GM23338 (cell line): ENCODE data around the gene SMCO3. TPM values are rescaled to one million over a fixed set of nuclear protein-coding genes. Genes with fewer than 3 reads are reported as not detected.
A peak's percentile ranks its signal among the peaks of the same experiment; 100 is the strongest.

Experiments
- ATAC-seq: fragments of 200-7000 bp; cut with Tn5 transposase; 3 replicates; pipeline ENCODE4 v1.9.1; 2020
- DNase-seq: peaks from one replicate; pipeline ENCODE4 v3.0.0-alpha.2; 2015; ENCODE audit warnings: low spot score
- H2AFZ ChIP-seq: fragments of 200-600 bp; sonication (generic); 2 replicates; pipeline ENCODE4 v1.8.0; 2016; ENCODE audit warnings: antibody characterized with exemption, mild to moderate bottlenecking, moderate library complexity
- H3F3A ChIP-seq: fragments of 200-600 bp; sonication (generic); replicated peaks from 2 replicates; pipeline ENCODE4 v1.8.0; 2017; ENCODE audit warnings: antibody characterized with exemption, mixed run types, low read depth
- H3K27ac ChIP-seq: fragments of 200-600 bp; sonication (generic); 2 replicates; pipeline ENCODE4 v1.6.1; 2016; ENCODE audit warnings: low read depth
- H3K27me3 ChIP-seq: fragments of 200-600 bp; sonication (generic); 2 replicates; pipeline ENCODE4 v1.8.0; 2016; ENCODE audit warnings: mild to moderate bottlenecking, mixed run types, moderate library complexity; ENCODE audit not compliant: insufficient read depth
- H3K36me3 ChIP-seq: fragments of 200-600 bp; sonication (generic); 2 replicates; pipeline ENCODE4 v1.8.0; 2016; ENCODE audit warnings: mild to moderate bottlenecking; ENCODE audit not compliant: insufficient read depth
- H3K4me1 ChIP-seq: fragments of 200-600 bp; sonication (generic); 2 replicates; pipeline ENCODE4 v1.8.0; 2016; ENCODE audit warnings: mild to moderate bottlenecking, moderate library complexity; ENCODE audit not compliant: insufficient read depth
- H3K4me2 ChIP-seq: fragments of 200-600 bp; sonication (generic); 2 replicates; pipeline ENCODE4 v1.7.1; 2017; ENCODE audit warnings: mixed run types
- H3K4me3 ChIP-seq: fragments of 200-600 bp; sonication (generic); 2 replicates; pipeline ENCODE4 v1.6.1; 2016; ENCODE audit warnings: mixed run types
- H3K79me2 ChIP-seq: fragments of 200-600 bp; sonication (generic); replicated peaks from 2 replicates; pipeline ENCODE4 v1.8.0; 2017; ENCODE audit warnings: mild to moderate bottlenecking; ENCODE audit not compliant: insufficient read depth
- H3K9me2 ChIP-seq: fragments of 200-600 bp; sonication (generic); 2 replicates; pipeline ENCODE4 v1.8.0; 2017; ENCODE audit not compliant: insufficient read depth
- H4K20me1 ChIP-seq: fragments of 200-600 bp; sonication (generic); replicated peaks from 2 replicates; pipeline ENCODE4 v1.8.0; 2017; ENCODE audit warnings: mild to moderate bottlenecking; ENCODE audit not compliant: insufficient read depth
- H3K27ac Mint-ChIP-seq: 2 replicates; pipeline ENCODE4 v1.8.0; 2020; ENCODE audit warnings: inconsistent platforms, mild to moderate bottlenecking, moderate library complexity, mixed read lengths
- H3K27me3 Mint-ChIP-seq: 3 replicates; pipeline ENCODE4 v1.8.0; 2022; ENCODE audit warnings: low read depth, mild to moderate bottlenecking, moderate library complexity, mixed read lengths, inconsistent platforms; ENCODE audit not compliant: insufficient read depth, poor library complexity
- H3K36me3 Mint-ChIP-seq: 3 replicates; pipeline ENCODE4 v1.8.0; 2021; ENCODE audit warnings: low read depth, mild to moderate bottlenecking, inconsistent platforms, moderate library complexity, mixed read lengths
- H3K4me1 Mint-ChIP-seq: 3 replicates; pipeline ENCODE4 v1.8.0; 2020; ENCODE audit warnings: mild to moderate bottlenecking, inconsistent platforms, mixed read lengths
- H3K4me3 Mint-ChIP-seq: 3 replicates; pipeline ENCODE4 v1.8.0; 2021; ENCODE audit warnings: moderate library complexity, mild to moderate bottlenecking, inconsistent platforms, mixed read lengths
- H3K9me3 Mint-ChIP-seq: 3 replicates; pipeline ENCODE4 v1.8.0; 2020; ENCODE audit warnings: moderate library complexity, mild to moderate bottlenecking, inconsistent platforms, mixed read lengths
- CREB1 ChIP-seq: fragments of 250-450 bp; sonication (Bioruptor Pico); IDR thresholded peaks from 2 replicates; pipeline ENCODE4 v1.5.0; 2020; ENCODE audit warnings: low read depth, mild to moderate bottlenecking, moderate library complexity
- EZH2 ChIP-seq: fragments of 200-600 bp; sonication (generic); IDR thresholded peaks from one replicate; pipeline ENCODE4 v1.8.0; 2017; ENCODE audit warnings: antibody characterized with exemption, mild to moderate bottlenecking, low read depth; ENCODE audit not compliant: unreplicated experiment
- EZH2phosphoT487 ChIP-seq: fragments of 200-600 bp; sonication (generic); IDR thresholded peaks from one replicate; pipeline ENCODE4 v1.8.1; 2018; ENCODE audit warnings: antibody characterized with exemption; ENCODE audit not compliant: unreplicated experiment
- JUNB ChIP-seq: IDR thresholded peaks from one replicate; pipeline ENCODE4 v1.6.1; 2016; ENCODE audit warnings: antibody characterized with exemption; ENCODE audit not compliant: unreplicated experiment
- NANOG ChIP-seq: IDR thresholded peaks from 2 replicates; pipeline ENCODE4 v1.6.1; 2016; ENCODE audit warnings: antibody characterized with exemption, borderline replicate concordance
- POLR2AphosphoS5 ChIP-seq: IDR thresholded peaks from 2 replicates; pipeline ENCODE4 v1.6.1; 2016; ENCODE audit warnings: antibody characterized with exemption, low read depth
- ZNF114 ChIP-seq: fragments of 250-450 bp; sonication (Bioruptor Pico); IDR thresholded peaks from 2 replicates; pipeline ENCODE4 v1.5.0; 2020; ENCODE audit warnings: mild to moderate bottlenecking, moderate library complexity
- ZNF331 ChIP-seq: fragments of 250-450 bp; sonication (Bioruptor Pico); IDR thresholded peaks from 2 replicates; pipeline ENCODE4 v1.5.0; 2020; ENCODE audit warnings: low read depth, mild to moderate bottlenecking, moderate library complexity
- polyA plus RNA-seq: library from polyadenylated mRNA; unstranded; fragments of >200 nt; fragmentation: Nextera tagmentation; extraction: Ambion mirVana; gene quantifications from 2 replicates; pipeline ENCODE4 v1.2.1, GENCODE V29; 2016
- total RNA-seq: library from RNA; depleted of rRNA; stranded (reverse); fragments of >200 nt; shearing (Covaris generic); gene quantifications from 2 replicates; pipeline ENCODE4 v1.2.3, GENCODE V29; 2014
- TF ChIP-seq, protein P1 (sequence below), 2 experiments: fragments of 200-600 bp in 1 of 2; sonication (generic) in 1 of 2; conservative IDR thresholded peaks; 2 replicates each; pipeline versions ENCODE4 v1.5.1 to v1.6.1; 2016 to 2017; ENCODE audit warnings: antibody characterized with exemption in 2 of 2, low read depth in 2 of 2, mild to moderate bottlenecking in 2 of 2, moderate library complexity in 1 of 2
- TF ChIP-seq, protein P2 (sequence below): IDR thresholded peaks from one replicate; pipeline ENCODE4 v1.6.1; 2018; ENCODE audit warnings: antibody characterized with exemption; ENCODE audit not compliant: unreplicated experiment

Gene SMCO3
- total and polyA plus RNA-seq, 2 experiments from 2014 or later, result 0.13 TPM; not detected in 1

DNA sequence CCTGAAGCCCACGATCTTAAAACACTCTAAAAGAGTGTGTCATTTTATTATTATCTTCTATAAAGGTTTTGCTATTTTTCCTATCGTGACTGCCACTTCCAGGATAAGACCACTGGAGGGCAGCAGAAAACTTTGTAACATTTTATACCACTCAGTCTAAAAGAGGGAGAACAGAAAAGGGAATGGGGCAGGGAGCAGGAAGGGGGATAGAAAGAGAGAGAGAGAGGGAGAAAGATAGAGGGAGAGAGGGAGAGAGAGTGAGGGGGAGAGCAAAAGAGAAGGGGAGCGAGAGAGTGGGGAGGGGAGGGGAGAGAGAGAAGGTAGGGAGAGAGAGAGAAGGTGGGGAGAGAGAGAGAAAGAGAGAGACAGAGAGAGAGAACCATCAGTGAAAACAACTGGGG is 31.4 kb upstream of the SMCO3 start:
- Mint-ChIP-seq H3K27ac (no peak overlapping the region), H3K9me3 (no peaks in the 10 kb centered on the region), H3K4me3 (no peak overlapping the region), H3K4me1 (no peaks in the 10 kb centered on the region), H3K27me3 (peaks cover 3% of the 10 kb centered on the region), H3K36me3 (no peaks in the 10 kb centered on the region)
- Histone ChIP-seq H3F3A (no peaks in the 10 kb centered on the region), H3K27me3 (no peaks in the 10 kb centered on the region), H3K4me3 (no peak overlapping the region), H3K4me1 (no peaks in the 10 kb centered on the region), H3K36me3 (no peaks in the 10 kb centered on the region), H3K27ac (no peak overlapping the region), H3K79me2 (no peaks in the 10 kb centered on the region), H3K4me2 (no peak overlapping the region), H2AFZ (no peak overlapping the region), H3K9me2 (no peaks in the 10 kb centered on the region), H4K20me1 (no peaks in the 10 kb centered on the region)
- TF ChIP-seq JUNB, result no peak
- TF ChIP-seq, protein P1, sequence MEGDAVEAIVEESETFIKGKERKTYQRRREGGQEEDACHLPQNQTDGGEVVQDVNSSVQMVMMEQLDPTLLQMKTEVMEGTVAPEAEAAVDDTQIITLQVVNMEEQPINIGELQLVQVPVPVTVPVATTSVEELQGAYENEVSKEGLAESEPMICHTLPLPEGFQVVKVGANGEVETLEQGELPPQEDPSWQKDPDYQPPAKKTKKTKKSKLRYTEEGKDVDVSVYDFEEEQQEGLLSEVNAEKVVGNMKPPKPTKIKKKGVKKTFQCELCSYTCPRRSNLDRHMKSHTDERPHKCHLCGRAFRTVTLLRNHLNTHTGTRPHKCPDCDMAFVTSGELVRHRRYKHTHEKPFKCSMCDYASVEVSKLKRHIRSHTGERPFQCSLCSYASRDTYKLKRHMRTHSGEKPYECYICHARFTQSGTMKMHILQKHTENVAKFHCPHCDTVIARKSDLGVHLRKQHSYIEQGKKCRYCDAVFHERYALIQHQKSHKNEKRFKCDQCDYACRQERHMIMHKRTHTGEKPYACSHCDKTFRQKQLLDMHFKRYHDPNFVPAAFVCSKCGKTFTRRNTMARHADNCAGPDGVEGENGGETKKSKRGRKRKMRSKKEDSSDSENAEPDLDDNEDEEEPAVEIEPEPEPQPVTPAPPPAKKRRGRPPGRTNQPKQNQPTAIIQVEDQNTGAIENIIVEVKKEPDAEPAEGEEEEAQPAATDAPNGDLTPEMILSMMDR (conservative IDR thresholded peaks at IDR 0.05; ENCODE audit: low read depth in 2 of 2), result peak; percentile 75 to 98
- peak; percentile 93 for ATAC-seq
- peak; percentile 88 for DNase-seq

DNA sequence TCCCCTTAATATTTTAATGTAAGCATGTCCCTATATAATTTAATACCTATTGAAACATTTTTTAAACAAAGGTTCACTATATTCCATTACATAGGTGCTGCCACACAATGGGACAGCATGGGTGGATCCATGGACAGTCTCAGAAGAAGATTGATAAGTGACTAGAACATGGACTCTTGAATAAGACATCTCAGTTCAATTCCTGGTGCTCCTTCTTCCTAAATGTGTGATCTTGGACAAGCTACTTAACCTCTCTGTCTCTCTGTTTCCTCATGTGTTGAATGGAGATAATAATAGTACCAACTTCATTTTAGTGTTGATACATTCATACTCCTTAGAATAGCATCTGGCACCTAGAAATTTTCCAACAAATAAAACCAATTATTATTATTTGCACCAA is 30.4 kb upstream of the SMCO3 start:
- H3K4me2 ChIP-seq, result no peak overlapping the region
- no peak overlapping the region for H3K27ac ChIP-seq
- H3K9me2 ChIP-seq, result no peaks in the 10 kb centered on the region
- Mint-ChIP-seq H3K36me3 (no peaks in the 10 kb centered on the region), H3K27ac (no peak overlapping the region), H3K4me3 (no peak overlapping the region), H3K4me1 (no peaks in the 10 kb centered on the region), H3K27me3 (peaks cover 3% of the 10 kb centered on the region), H3K9me3 (peaks cover 6% of the 10 kb centered on the region; the same call in 1 of the 3 replicates)
- H3K36me3 ChIP-seq, result no peaks in the 10 kb centered on the region
- no peaks in the 10 kb centered on the region for H3K27me3 ChIP-seq
- H3K4me1 ChIP-seq, result no peaks in the 10 kb centered on the region
- no peak overlapping the region for H3K4me3 ChIP-seq
- DNase-seq (no peak), ATAC-seq (no peak)
- no peak overlapping the region for H2AFZ ChIP-seq
- no peaks in the 10 kb centered on the region for H4K20me1 ChIP-seq
- H3K79me2 ChIP-seq, result no peaks in the 10 kb centered on the region
- H3F3A ChIP-seq, result no peaks in the 10 kb centered on the region
- TF ChIP-seq POLR2AphosphoS5 (no peak), JUNB (no peak), CREB1 (CRISPR knock-in tag) (no peak), EZH2 (no peak), EZH2phosphoT487 (no peak), ZNF331 (CRISPR knock-in tag) (no peak), NANOG (no peak), ZNF114 (CRISPR knock-in tag) (no peak)
- TF ChIP-seq, protein P2, sequence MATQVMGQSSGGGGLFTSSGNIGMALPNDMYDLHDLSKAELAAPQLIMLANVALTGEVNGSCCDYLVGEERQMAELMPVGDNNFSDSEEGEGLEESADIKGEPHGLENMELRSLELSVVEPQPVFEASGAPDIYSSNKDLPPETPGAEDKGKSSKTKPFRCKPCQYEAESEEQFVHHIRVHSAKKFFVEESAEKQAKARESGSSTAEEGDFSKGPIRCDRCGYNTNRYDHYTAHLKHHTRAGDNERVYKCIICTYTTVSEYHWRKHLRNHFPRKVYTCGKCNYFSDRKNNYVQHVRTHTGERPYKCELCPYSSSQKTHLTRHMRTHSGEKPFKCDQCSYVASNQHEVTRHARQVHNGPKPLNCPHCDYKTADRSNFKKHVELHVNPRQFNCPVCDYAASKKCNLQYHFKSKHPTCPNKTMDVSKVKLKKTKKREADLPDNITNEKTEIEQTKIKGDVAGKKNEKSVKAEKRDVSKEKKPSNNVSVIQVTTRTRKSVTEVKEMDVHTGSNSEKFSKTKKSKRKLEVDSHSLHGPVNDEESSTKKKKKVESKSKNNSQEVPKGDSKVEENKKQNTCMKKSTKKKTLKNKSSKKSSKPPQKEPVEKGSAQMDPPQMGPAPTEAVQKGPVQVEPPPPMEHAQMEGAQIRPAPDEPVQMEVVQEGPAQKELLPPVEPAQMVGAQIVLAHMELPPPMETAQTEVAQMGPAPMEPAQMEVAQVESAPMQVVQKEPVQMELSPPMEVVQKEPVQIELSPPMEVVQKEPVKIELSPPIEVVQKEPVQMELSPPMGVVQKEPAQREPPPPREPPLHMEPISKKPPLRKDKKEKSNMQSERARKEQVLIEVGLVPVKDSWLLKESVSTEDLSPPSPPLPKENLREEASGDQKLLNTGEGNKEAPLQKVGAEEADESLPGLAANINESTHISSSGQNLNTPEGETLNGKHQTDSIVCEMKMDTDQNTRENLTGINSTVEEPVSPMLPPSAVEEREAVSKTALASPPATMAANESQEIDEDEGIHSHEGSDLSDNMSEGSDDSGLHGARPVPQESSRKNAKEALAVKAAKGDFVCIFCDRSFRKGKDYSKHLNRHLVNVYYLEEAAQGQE, result no peak
- TF ChIP-seq, protein P1 (conservative IDR thresholded peaks at IDR 0.05; ENCODE audit: low read depth in 2 of 2), result no peak
